Stimulated activated CD8-positive, alpha-beta memory T cell treated with anti-CD3 and anti-CD28 coated beads, Interleukin-7, amount 100 ng/mL, for 1 hour (primary cell): ENCODE data around the gene SSRP1.

Source experiments
- DNase-seq, 2 donors: peaks; one replicate each; pipeline ENCODE4 v3.0.0-alpha.2; 2020; ENCODE audit warnings: low read depth in 2 of 2

SSRP1 gene

DNA sequence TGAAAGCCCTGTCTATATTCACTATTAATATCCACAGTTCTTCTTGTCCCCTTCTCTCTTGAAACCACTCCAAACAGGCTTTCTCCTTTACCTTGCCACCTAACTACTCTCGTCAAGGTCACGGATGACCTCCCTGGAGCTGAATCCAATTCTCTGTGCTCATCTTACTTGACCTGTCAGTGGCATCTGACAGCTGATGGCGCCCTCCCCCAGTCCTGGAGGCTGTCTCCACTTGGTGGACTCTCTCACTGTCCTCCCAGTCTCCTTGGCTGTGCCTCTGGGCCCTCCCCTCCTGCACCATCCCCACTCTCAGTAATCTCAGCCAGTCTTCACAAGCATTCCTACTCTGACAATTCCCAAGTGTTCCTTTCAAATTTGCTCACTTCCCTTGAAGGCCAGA is 19.7 kb downstream of the SSRP1 start:
- DNase-seq, result no peak

DNA sequence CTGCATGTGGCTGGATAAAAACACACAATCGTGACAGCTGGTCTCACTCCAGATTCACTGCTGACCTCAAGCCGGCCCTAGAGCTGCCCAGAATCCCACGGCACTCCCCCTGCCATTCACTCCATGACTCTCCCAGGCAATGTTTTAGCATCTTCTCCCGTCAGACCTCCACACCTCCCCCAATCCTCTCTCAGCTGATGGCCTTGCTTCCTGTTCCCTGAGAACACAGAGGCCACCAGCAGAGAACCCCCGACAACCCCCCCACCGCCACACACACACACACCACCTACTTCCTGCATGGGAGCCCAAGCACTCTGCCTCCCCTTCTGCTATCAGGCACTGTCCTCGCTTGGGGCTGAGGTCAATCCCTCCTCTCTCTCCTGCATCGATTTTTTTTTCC is 20.2 kb downstream of the SSRP1 start:
- DNase-seq, result no peak

DNA sequence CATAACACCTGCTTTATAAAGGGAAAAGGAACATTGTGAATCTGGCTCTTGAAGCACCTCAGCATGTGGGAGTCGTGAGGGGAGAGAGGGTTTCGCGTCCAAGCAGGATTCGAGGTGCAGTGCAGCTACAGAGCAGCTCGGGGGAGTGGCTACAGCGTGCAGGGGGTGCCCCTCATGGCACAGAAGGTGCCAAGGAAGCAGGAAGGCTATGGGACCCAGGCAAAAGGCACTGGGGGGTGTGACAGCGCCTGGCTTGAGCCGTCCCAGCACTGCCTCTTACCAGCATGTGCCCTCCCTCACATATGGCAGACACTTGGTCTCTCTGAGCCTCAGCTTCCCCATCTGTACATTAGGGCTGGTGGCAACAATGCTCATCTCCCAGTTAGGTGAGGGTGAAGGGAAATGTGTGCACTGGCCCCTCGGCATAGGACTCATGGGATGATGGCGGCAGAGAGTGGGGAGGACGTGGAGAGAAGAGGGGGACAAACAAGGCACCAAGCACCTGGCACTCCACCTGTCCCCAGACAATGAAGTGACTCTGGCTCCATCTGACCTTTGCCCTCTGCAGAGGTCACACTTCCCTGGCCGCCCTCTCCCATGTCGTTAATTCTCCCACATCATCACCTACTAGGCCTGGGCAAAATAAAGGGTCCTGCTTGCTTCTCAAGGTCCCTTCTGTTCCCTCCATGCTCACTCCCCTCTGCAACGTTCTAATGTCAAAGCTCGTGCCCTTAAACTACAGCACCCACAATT is 21.3 kb downstream of the SSRP1 start:
- DNase-seq, result no peak

DNA sequence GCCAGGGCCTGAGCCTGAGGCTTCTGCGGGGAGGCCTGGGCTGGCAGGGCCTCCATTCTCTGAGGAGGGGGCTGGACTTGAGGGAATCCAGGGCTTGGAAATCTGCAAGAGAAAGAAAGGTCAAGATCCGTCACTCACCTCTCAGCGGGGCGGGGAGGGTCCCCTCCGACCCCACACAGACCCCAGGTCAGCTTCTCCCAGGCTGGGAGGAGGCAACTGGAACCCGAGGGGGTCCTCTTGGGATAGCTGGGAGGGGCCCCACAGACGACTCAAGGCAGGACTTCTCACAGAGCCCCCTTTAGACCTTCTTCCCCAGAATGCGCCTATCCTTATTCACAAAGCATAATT is 21.9 kb downstream of the SSRP1 start:
- DNase-seq, result no peak

DNA sequence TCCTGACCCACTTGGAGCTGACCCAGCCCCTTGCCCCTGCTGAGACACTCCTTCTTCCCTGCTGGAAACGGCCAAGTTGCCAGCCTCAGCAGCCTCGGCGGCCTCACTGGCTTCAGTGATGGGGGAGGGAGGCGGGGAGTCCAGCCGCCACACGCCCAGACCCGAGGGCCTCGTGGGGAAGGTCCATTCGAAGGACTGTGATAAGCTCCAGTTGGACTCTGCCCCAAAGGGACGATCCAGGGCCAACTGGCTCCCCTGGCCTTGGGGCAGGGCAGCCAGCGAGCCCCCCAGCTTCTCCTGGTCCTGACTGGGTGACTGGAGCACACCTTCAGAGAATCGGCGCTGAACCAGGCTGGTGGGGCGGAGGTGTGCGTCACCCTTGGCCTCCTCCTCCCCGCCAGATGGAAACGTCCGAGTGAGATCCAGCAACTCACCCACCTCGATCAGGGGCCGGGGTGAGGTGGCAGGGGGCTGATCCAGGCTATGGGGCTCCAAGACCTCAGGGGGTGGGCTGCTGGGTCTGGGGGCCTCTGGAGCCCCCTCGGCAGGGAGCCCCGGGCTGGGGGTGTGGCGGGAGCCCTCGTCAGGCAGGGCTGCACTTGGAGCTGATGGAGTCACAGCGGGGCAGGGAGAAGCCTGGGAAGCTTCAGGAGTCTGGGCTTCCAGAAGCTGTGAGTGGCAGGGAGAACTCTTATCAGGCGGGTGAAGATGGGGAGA is 22.5 kb downstream of the SSRP1 start:
- no peak for DNase-seq

DNA sequence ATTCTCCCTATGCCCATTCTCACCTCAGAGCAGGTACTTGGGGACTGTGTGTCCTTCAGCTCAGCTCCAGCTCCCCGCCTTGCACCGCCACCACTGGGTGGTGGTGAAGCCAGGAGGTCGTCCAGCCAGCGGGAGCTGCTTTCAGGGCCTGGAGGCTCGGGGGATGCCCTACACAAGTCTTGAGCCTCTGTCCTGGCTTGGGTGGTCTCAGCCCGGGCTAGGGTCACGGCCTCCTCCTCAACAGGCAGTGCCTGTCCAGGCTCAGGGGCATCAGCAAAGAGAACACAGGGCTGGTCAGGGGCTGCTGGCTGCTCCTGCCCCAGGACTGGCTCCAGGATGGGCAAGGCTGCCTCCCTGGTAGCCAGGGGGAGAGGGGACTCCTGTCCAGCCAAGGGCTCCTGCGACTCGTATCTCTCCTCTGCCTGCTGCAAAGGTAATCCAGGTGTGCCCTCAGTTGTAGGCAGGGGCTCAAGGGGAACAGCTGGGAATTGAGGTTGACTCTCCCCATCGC is 23.1 kb downstream of the SSRP1 start:
- DNase-seq, result no peak

DNA sequence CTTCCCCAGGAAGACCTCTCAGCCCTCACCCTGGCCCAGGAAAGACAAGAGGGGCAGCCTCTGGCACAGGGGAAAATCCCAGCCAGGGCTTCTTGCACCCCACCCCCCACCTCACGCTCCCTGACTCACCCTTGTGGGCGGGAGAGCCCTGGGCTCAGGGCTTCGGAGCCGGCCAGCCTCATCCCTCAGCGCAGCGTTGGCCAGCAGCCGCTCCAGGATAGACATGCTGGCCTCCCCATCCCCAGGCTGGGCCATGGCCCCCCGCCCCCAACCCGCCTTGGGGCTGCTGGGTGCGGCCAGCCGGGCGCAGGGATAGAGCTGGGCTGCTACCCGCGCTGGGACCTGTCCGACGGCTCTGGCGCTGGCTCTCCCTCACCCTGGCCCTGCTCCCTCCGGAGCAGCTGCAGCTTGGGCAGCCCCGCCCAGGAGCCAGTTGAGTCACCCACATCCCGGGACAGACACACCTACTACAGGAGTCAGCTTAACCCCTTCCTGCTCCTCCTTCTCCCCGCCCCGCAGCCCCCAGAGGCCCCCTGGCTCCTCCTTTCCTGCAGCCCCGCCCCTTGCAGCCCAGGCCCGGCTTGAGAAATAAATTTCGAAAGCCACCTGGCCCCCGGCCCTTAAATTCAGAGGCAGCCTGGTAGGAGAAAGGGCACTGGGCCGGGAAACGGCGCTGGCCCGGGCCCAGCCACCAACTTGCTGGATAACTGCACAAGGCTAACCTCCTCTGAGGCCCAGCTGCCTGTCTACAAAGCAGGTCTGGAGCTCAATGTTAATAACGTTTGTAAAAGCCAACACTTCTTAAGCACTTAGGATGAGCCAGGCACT is 24.4 kb downstream of the SSRP1 start:
- DNase-seq, result no peak

DNA sequence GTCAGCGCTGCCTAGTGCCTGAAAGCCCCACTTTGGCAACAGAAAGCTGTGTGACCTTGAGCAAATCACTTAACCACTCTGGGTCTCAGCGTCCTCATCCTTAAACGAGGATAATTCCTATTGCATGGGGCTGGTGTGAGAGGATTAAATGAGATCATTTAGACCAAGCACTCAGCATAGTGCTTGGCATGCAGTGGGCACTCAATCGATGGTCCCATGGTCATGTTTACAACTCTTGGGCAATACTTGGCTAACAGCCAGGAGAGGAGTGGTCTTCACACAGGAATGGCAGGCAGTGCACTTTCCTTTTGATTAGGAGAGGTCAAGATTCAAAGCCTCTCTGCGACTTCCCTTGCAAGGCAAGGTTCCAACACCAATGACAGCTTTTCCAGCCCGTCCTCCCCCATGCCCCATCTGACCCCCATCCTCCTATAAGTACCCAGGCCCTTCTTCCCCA is 25.0 kb downstream of the SSRP1 start:
- no peak for DNase-seq

DNA sequence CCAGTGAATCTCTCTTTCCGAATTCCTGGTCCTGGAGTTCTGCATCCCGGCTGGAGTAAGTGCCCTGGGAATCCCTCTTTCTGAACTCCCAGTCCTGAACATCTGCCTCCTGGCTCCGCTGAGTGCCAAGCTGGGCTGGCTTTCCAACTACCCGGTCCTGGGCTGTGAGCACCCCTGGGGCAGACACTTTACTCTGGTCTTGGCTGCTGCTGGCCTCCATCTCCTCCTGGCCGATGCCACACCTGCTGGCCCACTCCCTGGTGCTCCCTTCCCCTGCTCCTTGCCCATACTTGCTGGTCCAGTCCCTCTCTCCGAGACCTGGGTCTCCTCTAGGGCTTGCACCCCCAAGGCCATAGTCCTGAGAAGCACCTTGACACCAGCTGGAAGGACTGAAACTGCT is 25.6 kb downstream of the SSRP1 start:
- DNase-seq, result no peak

- DNase-seq, result no peak
Measured at GRCh38 chr11:57309106-57310059, 26.3 kb downstream of the SSRP1 start.

DNA sequence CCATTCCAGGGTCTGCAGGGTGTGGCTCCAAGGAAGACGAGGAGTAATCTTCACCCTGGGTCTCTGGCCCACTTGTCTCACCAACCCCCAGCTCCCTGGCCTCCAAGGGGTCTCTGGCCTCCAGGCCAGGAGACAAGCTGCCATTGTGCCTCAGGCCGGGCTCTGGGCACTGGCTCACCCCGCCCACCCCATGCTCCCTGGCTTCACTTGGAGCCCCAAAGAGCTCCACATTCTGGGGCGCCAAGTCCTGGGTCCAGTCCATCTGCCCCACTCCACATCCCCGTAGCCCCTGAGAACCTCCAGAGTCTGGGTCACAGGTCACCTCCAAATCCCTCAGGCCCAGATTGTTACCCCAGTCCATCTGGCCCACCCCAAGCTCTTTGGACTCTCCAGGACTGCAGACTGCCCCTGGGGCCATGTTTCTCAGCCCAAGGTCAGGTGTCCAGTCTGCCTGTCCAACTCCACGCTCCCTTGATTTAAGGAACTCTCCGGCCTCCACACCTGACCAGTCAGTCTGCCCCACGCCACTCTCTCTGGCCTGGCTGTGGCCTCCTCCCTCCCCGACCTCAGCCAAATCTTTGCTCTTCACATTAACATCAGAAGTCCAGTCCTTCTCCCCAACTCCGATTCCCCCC is 27.1 kb downstream of the SSRP1 start:
- no peak for DNase-seq

GRCh38 chr11:57307666-57308270 is 27.9 kb downstream of the SSRP1 start:
- DNase-seq, result no peak

DNA sequence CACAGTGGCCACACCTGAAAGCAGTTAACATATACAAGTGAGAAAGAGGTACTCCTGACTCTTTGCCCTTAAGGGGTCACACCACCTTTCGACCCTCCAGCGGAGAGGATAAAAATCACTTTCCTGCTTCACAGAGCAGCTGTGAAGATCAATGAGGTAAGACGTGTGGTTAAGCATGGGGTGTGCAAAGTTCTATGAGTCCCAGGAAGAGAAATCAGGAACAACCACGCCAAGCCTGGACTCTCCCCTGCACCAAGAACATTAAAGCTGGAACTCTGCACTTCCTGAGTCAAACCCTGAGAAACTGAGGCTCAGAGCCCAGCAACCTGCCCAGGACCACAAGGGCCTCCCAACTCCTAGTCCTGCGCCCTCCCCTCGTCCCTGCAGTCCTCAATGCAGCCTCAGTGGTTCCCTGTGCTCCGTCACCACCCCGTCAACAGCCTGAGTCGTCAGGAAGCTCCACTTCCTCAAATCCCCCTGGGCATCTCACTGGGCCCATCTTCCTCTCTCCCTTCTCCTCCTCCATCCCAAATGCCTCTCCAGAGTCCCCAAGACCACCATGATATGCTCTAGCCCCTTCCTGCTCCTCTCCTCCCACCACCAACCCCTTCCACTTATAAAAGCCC is 28.6 kb downstream of the SSRP1 start:
- no peak for DNase-seq

- DNase-seq, result no peak
Measured at GRCh38 chr11:57306161-57306876, 29.4 kb downstream of the SSRP1 start.

GRCh38 chr11:57305523-57305922 is 30.2 kb downstream of the SSRP1 start:
- DNase-seq, result no peak

DNA sequence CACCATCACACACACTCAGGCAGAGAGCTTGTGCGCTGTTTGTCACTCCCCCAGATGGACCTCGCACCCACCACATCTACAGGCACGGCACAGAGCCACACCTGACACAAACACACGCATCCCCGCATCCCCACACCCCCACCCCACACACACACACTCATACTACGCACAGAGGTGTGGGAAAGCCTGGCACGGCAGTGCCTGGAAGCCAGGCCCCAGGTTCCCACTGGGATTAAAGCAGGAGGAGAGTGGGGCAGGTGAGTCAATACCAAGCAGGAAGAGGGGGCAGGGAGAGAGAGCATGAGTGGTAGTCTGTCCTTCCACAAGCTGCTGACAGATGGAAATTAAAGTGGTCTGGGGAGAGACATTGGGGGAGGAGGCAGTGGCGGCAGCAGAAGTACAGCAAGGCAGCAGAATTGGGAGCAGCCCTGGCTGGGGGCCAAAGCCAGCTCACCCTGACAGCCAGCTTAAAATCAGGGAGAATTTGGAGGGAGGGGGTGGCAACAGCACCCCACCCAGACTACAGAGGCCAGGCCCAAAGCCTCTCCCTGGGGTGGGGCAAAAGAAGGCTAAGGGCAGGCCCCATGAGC is 31.6 kb downstream of the SSRP1 start:
- no peak for DNase-seq

DNA sequence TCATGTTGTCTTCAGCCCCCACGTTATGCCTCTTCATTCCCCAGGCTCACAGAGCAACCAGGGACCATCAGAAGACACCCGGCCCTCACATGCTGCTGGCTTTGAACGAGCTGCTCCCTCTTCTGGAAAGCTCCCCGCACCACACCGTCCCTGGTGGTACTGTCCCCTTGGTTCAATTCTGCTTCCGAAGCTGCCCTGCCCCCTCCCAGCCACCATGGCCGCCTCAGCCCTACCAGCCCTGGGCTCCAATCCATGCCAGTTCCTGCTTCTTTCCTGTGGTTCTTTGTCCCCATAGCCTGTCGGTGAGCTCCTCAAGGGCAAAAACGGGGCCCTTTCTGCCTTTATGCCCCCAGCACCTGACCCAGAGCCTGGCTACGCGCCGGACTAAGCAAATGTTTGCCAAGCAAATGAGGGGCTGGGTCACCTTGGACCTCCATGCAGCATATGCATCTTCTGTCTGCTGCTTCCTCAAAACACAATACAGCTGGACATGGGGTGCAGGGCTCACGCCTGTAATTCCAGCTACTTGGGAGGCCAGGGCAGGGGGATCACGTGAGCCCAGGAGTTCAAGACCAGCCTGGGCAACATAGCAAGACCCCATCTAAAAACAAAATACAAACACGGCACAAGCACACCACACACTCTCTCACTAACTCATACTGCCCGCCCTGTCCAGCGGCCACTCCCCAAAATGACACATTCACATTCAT is 32.3 kb downstream of the SSRP1 start:
- DNase-seq, result no peak

DNA sequence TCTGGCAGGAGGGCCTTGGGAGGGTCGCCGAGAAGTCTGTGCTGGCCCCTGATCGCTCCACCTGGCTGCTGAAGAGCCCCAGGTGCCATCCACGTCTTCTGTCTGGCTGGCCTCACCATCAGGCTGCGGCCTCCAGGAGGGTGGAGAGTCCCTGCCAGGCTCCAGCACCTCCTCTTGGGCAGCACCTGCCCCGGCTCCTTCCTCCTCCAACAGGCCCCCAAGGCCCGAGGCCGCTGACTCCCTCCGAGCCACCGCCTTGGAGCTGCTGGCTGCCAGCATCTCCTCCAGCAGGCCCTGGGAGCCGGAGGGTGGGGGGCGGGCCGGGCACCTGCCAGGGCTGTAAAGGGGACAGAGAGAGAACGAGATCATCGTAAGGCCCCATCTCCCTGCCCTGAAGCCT is 33.2 kb downstream of the SSRP1 start:
- no peak for DNase-seq
